HG02973 (cell line): ENCODE measurements around the gene CCDC198.

Experiments used
- ATAC-seq: cut with Tn5 transposase; IDR thresholded peaks from one replicate; pipeline ENCODE4 v1.9.1; 2021; ENCODE audit warnings: moderate library complexity; ENCODE audit not compliant: unreplicated experiment

CCDC198 gene

GRCh38 chr14:57493467-57494181, at the start of gene CCDC198:
CCDC198 (minus strand) TSS chr14:57493857; CDS start chr14:57493715, 142 bp downstream.
- peak; percentile 75 for ATAC-seq

GRCh38 chr14:57533214-57533613, 39.6 kb upstream of the CCDC198 start:
- peak; percentile 69 for ATAC-seq

GRCh38 chr14:57530571-57530970, 36.9 kb upstream of the CCDC198 start:
- no peak for ATAC-seq

- ATAC-seq = no peak
These were observed 33.3 kb upstream of the CCDC198 start for GRCh38 chr14:57526942-57527341.

GRCh38 chr14:57519043-57519442, 25.4 kb upstream of the CCDC198 start:
- ATAC-seq = no peak

GRCh38 chr14:57512220-57512619, 18.6 kb upstream of the CCDC198 start:
- ATAC-seq = no peak

- no peak for ATAC-seq
These were observed 15.1 kb upstream of the CCDC198 start for GRCh38 chr14:57508756-57509155.

- no peak for ATAC-seq
These were observed 9.1 kb upstream of the CCDC198 start for GRCh38 chr14:57502586-57503254.

GRCh38 chr14:57501039-57501557, 7.4 kb upstream of the CCDC198 start:
- no peak for ATAC-seq

- no peak for ATAC-seq
These were observed 5.0 kb upstream of the CCDC198 start for GRCh38 chr14:57498659-57499058.

- ATAC-seq = no peak
These were observed 4.4 kb upstream of the CCDC198 start for GRCh38 chr14:57498035-57498434.

GRCh38 chr14:57495416-57495815, 1.8 kb upstream of the CCDC198 start:
- peak; percentile 32 for ATAC-seq

- ATAC-seq = no peak
These were observed 798 bp downstream of the CCDC198 start for GRCh38 chr14:57492859-57493258.

- no peak for ATAC-seq
These were observed 2.0 kb downstream of the CCDC198 start for GRCh38 chr14:57491640-57492039.

GRCh38 chr14:57487771-57488170, 5.9 kb downstream of the CCDC198 start:
- no peak for ATAC-seq

GRCh38 chr14:57486767-57487379, 6.8 kb downstream of the CCDC198 start:
- ATAC-seq = no peak

GRCh38 chr14:57485635-57486034, 8.0 kb downstream of the CCDC198 start:
- peak; percentile 95 for ATAC-seq

GRCh38 chr14:57482120-57482519, 11.5 kb downstream of the CCDC198 start:
- no peak for ATAC-seq

GRCh38 chr14:57480051-57480450, 13.6 kb downstream of the CCDC198 start:
- no peak for ATAC-seq

- no peak for ATAC-seq
These were observed 14.5 kb downstream of the CCDC198 start for GRCh38 chr14:57479197-57479596.

GRCh38 chr14:57478050-57478449, 15.6 kb downstream of the CCDC198 start:
- ATAC-seq = no peak

GRCh38 chr14:57470909-57471308, 22.7 kb downstream of the CCDC198 start:
- no peak for ATAC-seq
